ENCODE results near the gene CSRNP3.

The CSRNP3 gene, protein sequence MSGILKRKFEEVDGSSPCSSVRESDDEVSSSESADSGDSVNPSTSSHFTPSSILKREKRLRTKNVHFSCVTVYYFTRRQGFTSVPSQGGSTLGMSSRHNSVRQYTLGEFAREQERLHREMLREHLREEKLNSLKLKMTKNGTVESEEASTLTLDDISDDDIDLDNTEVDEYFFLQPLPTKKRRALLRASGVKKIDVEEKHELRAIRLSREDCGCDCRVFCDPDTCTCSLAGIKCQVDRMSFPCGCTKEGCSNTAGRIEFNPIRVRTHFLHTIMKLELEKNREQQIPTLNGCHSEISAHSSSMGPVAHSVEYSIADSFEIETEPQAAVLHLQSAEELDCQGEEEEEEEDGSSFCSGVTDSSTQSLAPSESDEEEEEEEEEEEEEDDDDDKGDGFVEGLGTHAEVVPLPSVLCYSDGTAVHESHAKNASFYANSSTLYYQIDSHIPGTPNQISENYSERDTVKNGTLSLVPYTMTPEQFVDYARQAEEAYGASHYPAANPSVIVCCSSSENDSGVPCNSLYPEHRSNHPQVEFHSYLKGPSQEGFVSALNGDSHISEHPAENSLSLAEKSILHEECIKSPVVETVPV

DNA sequence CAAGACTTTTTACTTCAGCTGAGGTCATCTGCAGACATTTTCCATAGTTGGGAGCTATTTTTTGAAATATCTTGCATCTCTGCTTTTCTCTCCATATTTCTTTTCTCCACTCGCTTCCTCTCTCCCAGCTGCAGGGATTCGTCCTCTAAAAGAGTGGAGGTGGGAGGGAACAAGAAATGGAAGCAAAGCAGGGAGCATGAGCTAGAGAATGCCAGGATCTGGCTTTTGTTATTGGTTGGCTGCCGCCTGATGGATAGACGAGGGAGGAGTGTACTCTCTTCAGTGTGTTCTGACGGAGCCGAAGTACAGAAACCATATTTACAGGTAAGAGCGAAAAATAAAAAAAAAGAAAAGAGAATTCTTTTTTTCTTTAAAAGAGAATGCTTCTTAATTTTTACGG lies at the start of gene CSRNP3:
CSRNP3 (plus strand) TSS at position 282 of the 400 bp plus-strand sequence. CDS start 125,368 bp downstream, outside the sequence.
- no peak for DNase-seq (ENCODE audit: low spot score)

DNA sequence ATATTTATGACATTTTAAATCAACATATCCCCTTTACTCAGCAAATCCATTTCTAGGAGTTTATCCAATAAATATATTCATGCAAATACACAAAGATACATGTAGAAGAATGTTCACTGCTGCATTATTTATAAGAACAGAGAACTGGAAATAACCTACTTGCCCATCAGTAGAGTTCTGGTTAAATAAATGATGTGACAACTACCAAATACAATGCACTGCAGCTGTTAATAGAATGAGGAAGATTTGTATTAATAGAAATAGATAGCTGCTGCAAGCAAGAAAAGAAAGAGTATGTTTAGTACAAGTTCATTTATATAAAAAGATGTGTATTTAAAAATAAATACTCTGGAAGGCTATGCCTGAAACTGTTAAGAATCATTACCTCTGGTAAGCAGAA lies 49.3 kb upstream of the CSRNP3 start:
- no peak for DNase-seq (ENCODE audit: low spot score)

DNA sequence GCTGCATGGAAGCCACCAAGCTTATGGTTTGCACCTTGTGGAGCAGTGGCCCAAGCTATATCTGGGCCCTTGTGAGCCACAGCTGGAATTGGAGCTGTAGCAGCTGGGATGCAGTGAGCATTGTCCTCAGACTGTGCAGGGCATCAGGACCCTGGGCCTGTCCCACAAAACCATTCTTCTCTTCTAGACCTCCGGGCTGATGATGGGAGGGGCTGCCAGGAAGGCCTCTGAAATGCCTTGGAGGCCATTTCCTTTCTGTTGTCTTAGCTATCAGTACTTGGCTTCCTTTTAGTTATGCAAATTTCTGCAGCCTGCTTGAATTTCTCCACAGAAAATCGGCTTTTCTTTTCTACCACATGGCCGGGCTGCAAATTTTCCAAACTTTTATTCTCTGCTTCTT lies 46.4 kb upstream of the CSRNP3 start:
- no peak for DNase-seq (ENCODE audit: low spot score)

DNA sequence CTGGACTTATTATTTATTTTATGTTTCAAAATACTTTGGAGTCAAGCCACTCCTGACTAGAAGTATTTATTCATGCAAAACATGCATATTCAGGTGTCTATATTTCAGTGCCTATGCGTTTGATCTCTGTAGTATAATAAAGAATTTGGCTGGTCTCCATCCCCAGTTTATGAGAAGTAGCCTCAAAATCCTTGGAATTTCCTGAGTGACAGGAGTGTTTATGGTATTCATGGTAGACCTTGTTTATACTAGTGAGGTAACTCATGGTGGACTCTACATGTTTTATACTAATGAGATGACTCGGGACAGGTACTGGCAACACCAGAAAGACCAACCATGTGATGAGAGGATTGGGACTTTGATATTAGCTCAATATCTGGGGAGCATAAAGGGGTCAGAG lies 43.9 kb upstream of the CSRNP3 start:
- DNase-seq (ENCODE audit: low spot score), result no peak

DNA sequence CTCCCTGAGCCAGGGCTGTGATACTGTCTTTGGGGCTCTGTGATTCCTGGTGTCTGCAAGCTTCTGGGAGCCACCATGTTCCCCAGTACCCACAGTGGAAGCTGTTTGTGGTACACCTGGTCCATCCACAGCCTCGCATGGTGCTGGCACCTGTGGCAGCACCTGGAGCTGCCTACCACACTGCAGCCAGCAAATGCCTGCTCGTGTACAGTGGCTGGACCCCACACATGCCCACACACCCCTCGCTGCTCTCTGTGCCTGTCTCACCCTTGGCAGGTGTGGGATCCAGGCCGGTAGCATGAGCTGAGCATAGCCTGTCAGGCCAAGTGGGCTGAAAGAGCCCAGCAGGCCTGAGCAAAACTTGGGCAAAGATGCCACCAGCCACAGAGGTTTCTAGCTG lies 41.8 kb upstream of the CSRNP3 start:
- DNase-seq (ENCODE audit: low spot score), result no peak

DNA sequence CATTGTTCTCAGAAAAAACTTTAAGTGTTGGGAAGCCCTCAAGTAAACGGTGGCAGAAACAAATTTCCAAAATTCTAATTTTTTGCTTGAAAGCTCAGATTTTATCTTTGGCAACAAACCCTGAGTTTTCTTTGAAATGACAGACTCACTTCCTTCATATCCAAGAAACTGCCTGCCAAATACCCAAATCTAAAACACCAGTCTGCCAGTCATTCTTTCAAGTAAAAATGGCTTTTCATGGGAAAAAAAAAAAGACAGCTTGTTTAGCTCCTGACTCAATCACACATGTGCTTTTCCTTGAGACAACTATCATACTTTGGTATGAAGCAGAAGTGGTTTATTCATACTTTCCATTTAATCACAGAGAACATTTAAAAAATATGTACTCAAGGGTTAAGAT lies 40.6 kb upstream of the CSRNP3 start:
- no peak for DNase-seq (ENCODE audit: low spot score)

DNA sequence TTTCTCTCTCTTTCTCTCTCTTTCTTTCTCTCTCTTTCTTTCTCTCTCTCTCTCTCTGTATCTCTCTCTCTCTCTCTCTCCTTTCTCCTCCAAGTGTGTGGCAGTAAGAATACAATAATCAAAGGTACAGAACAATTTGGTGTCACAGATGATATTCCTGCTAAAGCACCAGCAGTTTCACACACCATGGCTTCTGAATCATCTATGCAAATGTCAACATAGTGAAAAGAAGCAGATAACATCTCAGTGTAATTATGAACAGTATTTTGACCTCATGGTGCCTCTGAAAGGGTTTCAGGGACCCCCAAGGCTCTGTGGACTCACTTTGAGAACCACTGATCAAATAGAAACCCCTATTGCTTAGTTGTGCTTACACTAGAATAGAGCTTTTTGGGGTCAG lies 38.5 kb upstream of the CSRNP3 start:
- DNase-seq (ENCODE audit: low spot score), result no peak

DNA sequence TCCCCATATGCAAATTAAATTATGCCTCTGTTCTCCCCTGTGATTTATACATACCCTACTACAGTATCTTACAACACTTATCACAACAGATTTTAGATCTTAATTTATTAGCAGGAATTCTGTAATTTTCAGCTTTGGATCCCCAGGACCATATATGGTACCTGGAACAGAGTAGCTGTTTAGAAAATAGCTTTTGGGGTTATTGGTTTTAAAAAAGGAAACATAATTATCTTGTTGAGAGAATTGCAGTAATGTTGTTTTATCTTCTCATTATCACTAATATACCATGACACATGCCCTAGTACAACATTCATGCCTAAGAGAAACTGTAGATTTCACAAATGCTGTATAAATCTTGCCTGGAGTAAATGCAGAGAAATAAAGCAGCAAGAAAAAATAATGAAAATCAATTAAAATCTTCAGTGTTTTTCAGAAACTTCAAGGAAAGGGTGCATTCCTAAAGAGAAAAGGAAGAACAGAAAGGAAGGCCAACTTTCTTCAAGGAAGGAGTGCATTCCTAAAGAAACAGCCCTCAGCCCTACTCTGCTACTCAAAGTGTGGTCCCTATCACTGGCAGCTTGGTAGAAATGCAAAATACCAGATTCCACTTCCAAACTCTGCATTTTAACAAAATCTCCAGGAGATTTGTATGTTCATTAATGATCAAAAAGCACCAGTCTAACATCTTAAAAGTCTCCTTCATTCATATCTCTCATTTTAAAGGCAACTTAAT lies 37.1 kb upstream of the CSRNP3 start:
- no peak for DNase-seq (ENCODE audit: low spot score)

DNA sequence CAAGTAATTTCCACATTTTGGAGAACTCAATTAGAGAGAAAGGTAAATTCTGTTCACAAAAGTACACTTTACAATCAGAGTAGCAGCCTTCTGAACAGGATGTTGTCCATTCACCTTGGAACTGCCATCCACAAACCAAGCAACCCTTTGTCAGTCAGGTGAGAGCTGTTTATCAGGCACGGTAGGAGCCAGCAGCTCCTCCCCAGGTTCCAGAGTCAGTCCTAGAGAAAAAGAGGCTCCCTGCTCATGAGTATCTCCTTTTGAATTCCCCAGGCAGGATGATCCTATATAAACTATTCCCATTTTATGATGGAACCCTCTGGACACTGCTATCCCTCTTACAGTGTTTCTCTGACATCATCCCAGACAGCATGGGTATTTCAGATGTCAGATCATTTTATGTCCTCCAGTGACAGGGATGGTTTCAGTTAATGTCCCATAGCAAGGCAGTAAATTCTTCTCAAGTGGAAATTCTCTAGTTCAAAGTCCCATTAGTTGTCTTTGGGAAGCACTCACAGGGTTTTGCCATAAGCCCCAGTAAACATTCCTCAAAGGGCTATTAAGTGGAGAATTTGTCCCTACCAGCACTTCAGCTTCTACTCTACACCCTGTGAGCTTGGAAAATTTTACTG lies 34.5 kb upstream of the CSRNP3 start:
- no peak for DNase-seq (ENCODE audit: low spot score)

DNA sequence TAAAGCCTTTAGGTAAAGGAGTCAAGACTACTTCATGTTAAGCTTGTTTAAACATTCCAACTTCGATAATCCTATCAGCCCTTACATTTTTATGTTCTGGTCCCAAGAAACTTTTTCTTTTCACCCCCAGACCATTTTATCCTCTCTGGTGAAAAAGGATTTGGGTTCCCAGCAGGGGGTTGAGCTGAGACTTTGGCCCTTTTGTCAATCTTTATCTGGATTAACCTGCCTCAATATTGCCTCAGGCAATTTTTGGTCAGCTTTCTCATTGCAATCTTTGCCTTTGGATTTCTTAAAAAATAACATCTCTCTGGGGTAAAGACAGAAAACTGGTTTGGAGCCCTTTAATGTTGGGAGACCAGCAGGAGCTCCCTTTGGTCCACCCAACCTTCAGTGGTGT lies 33.9 kb upstream of the CSRNP3 start:
- DNase-seq (ENCODE audit: low spot score), result no peak

DNA sequence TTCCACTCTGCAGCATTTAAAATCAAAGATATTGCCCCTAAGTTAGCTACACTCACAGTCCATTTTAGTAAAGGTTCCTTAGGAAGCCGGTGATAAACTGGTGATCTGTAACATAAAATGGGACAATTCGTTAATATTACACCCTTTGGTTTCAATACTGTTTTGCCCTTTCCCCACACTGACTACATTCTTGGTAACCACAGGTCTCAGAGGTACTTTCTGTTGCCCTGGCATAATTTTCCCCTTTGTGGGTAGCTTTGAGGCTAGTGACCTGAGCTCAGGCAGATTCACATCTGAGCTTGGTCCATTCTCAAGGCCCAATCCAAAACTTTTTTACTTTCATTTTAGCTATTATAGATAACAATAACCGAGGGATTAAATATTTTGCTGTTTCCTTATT lies 32.9 kb upstream of the CSRNP3 start:
- DNase-seq (ENCODE audit: low spot score), result no peak

DNA sequence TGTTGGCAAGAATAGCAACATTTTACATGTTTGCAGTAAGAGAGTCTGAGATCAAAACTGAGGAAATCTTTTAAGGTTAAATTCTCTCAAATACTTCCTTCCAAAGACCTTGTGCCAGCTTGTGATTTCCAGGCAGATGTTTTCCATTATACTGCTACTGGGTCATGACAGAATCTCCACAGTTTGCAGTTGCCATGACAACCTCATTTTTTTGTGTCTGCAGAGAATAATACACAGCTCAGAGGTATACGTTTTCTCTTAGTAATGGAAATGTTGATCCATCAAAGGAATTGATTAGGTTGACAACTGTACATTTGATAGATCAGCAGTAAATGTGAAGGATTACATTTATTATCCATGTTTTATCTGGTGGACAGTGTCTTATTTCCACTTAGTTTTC lies 29.1 kb upstream of the CSRNP3 start:
- DNase-seq (ENCODE audit: low spot score), result no peak

DNA sequence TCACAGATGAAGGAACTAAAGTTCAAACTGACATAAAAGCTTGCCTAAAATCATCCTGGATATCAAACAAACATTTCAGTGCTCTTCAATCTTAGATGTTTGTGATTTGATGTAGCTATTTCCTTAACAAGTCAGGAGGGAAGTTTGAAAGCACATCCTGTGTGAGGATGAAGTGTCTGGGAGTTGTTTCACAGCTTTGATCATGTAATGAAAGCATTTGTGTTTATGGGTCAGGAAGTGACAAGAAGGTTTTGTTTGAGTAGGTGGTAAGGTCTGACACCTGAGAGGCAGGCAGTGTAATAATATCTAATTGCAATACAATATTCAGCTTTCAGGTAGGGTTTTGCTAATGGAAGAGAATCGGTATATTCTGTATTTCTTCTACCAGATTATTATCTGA lies 26.0 kb upstream of the CSRNP3 start:
- no peak for DNase-seq (ENCODE audit: low spot score)

DNA sequence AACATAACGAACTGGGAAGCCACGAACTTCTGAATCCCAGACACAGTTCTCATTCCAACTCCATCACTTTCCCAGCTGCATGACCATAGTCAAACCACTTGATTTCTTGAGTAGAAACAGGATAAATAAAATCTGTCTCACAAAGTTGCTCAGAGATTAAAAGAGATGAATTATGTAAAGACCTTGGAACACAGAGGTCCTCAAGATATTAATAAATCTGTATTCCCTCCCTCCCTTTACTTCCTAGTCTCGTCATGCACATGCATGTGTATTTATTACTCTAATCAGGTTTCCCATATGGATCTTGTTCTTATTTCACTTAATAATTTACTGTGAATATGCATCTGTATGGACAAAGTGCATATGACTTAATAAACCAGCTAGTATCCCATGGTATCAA lies 21.1 kb upstream of the CSRNP3 start:
- no peak for DNase-seq (ENCODE audit: low spot score)

DNA sequence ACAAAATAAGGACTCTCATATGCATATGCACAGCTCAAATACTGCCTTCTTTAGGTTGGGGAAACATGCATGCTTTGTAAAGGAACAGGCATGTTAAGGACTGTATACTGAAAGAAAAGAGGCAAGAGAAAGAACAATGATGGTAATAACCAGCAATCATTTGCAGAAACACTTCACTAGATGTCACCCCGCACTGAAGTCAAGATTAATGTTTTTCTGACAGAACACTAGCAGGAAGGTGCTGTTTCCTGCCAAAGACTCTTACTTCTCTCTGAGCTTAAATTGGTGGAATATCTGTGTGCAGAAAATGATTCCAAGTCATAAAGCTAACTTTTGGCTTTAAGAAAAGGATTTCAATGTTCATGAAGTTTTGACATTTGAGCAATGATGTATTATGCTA lies 19.3 kb upstream of the CSRNP3 start:
- DNase-seq (ENCODE audit: low spot score), result no peak

DNA sequence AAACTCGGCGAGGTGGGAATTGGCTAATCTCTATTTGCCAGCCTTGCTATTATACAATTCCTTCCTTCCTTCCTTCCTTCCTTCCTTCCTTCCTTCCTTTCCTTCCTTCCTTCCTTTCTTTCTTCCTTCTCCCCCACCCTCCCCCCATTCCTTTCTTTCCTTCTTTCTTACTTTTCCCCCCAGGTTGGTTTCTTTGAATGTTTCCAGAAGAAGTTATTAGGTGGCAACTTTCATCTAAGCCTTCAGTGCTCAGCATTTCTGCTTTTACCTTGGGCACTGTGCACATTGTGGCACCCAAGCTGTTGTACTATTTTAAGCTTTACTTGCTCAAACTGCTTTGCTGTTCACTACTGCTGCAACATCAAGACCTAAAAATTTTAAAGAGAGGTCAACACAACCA lies 17.2 kb upstream of the CSRNP3 start:
- DNase-seq (ENCODE audit: low spot score), result no peak

DNA sequence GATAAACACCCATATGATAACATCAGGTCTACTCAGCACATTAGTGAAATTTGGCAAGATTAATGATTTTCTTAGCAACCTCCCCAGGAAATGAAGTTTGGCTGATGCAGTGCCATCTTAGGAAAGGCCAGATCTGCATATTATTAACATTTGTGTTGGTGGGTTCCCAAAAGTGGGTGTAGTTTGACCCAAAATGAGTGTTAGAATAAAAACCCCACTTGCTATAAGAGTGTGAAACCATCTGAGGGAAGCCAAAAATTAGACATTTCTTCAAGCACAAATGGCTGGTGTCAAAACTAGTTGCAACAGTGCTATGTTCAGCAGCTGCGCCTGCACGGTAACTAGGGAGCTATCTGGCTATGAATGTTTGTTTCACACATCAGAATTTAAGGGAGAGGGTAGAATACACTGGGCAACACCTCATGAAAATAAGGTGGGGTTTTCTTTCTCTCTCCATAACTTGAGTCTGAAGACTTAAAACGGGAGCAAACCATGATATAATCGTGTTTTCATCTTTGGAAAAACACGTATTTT lies 15.9 kb upstream of the CSRNP3 start:
- DNase-seq (ENCODE audit: low spot score), result no peak

DNA sequence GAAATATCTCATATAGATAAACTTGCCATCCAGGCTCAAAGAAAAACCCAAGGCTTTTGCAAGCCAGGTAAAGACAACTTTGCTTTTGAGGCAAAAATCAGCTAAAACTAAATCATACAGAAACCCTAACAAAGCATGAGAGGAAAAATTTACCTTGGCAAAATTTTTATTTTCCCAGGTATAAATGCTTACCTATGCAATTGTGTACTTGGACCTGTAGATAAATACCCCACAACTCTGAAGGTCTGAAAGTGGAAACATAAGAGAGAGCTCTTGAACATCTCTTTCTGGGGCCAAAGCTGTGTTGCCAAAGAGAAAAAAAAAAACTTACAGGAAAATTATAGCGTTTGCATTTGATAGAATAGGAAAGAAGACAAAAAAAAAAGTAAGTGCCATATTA lies 14.6 kb upstream of the CSRNP3 start:
- DNase-seq (ENCODE audit: low spot score), result no peak

DNA sequence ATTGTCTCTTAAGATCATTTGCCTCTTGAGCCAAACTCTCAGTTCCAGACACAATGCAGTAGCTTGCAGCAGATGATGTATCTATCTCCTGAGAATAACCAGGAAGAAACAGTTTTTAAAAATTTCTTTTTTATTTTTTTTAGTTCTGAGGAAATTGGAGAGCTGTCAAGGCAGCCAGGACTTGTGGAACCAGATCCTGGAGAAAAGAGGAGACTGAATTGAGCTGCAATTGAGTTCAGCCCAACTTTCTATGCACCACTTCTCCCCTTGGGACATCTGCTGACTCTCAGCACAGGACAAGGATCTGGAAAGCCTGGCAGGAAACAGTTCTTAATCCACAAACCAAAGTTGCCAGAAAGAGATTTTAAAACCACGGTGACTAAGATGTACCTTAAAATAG lies 13.5 kb upstream of the CSRNP3 start:
- no peak for DNase-seq (ENCODE audit: low spot score)

DNA sequence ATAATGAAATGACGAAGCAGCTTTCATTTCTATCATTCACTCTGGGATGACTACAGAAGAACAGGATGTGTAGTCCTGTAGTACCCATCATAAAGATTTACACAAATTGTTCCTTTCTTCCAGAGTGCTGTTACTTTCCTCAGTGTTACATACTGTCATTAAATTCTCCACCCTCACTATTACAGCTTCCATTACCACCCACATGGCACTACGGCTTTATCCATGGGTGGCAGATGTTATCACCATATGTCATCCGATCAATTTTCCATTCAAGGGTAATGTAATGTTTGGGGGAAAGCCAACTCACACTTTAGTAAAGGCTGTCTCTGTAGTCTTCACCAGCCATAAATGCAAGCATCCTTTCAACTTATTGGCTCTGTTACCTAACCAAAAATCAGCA lies 7.1 kb upstream of the CSRNP3 start:
- DNase-seq (ENCODE audit: low spot score), result no peak

DNA sequence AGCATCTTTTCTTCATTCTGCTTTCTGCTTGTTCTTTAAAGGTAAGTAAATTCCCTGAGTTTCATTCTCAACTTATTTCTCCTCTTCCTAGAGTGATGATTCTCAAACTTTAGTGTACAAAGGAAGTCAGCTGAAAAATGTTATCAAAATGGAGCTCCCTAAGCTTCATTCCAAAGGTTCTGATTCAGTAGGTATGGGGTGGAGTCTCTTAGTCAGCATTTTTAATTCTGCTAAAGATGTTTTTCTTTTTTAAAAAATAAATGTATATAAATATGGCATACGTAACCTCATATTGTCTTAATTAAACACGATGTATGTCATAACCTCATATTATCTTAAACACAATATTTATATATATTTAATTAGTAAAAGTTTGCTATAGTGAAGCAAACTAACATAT lies 3.1 kb upstream of the CSRNP3 start:
- no peak for DNase-seq (ENCODE audit: low spot score)

DNA sequence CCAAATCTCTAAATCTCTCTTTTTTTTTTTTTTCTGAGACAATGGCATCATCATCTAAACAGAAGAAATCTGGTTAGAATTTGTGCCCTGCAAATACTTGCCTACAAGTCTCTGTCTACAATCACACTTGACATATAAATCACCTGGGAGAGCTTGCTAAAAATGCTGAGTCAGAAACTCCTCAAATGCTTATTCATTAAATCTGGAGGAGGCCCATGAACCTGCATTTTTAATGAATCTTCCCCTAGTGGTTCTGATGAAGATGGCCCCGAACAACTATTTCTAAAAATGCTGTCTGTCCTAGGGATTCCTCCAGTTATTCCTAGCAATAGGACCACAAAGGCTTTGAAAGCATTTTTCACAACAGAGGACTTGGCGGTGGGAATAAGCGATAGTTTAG lies 1.6 kb upstream of the CSRNP3 start:
- DNase-seq (ENCODE audit: low spot score), result no peak

DNA sequence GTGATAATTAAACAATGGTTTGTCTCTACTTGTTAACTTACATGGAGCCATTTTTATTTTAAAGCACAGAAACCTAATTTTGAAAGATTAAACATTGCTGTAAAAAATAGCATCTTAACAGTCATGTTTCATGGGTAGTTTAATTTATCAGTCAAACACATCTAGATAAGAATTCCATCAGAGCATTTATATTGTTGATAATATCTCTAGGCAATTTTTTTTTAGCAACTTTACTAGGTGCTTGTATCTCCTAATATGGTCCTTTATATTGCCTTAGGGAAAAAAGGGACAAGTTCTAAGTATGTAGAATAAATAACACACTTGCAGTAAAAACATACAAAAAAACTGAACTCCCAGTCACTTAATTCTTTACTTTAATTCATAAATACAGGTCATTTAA lies 863 bp downstream of the CSRNP3 start:
- no peak for DNase-seq (ENCODE audit: low spot score)

All from activated CD4-positive, alpha-beta T cell treated with anti-CD3 and anti-CD28 coated beads, Interleukin-2, Interleukin-4, amounts not matched to agents 100 ng/mL and 50 ng/mL, durations not matched to agents 16 hours and 8 hours (primary cell).